ENCODE data around the gene SLAMF7. TPM values are rescaled to one million over a fixed set of nuclear protein-coding genes. Genes with fewer than 3 reads are reported as not detected.
"Not testable (repeated sequence)": the region's sequence is repeated elsewhere in the genome, so short reads cannot be mapped to it uniquely, and the experiment has no call there.

SLAMF7 gene
- total and polyA plus RNA-seq, 2 of the 13 experiments (the other 11 are each of a cell fraction or from before 2014, with no cell fraction given) = not detected

DNA sequence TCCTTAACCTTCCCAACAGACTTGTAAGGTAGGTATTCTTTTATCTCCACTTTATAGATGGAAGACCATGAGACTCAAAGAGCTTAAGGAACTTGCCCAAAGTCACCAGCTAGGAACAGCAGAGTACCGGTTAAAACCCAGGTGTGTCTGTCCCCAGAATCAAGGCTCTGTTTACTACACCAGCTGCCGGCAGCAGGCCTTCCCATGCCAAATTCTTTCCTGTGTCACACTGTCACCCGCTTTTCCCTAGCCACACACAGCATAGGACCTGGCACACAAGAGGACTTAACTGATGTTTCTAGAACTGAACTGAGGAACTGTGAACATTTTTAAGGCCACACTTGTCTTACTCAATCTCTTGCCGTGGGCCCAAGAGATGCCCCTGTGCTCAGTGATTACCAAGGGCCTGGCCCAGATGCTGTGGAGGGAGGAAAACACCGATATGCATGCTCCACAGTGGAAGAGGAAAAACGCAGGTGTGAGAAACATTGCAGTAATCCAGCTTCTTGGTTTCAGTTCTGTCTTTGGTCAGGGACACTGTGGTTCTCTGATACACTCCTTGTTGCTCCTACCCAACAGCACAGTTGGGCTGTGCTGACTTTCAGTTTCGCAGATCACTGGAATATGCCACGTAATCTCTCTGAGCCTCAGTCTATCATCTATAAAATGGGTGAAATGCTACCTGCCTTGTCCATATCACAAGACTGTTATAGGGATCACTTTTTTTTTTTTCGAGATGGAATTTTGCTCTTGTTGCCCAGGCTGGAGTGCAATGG is 43.1 kb downstream of the SLAMF7 start (continued):
- no peak for TF ChIP-seq MIER2 (CRISPR knock-in tag; IDR thresholded peaks at IDR 0.05)
- TF ChIP-seq NFRKB (IDR thresholded peaks at IDR 0.05) = no peak
- no peak for TF ChIP-seq MED13 (CRISPR knock-in tag; IDR thresholded peaks at IDR 0.05)
- TF ChIP-seq ZNF180 (CRISPR knock-in tag; IDR thresholded peaks at IDR 0.05; ENCODE audit: borderline replicate concordance, low read depth) = no peak
- TF ChIP-seq ZNF672 (CRISPR knock-in tag; IDR thresholded peaks at IDR 0.05) = no peak
- no peak for TF ChIP-seq GPN1 (CRISPR knock-in tag; IDR thresholded peaks at IDR 0.05; ENCODE audit: borderline replicate concordance)
- TF ChIP-seq, protein P1, sequence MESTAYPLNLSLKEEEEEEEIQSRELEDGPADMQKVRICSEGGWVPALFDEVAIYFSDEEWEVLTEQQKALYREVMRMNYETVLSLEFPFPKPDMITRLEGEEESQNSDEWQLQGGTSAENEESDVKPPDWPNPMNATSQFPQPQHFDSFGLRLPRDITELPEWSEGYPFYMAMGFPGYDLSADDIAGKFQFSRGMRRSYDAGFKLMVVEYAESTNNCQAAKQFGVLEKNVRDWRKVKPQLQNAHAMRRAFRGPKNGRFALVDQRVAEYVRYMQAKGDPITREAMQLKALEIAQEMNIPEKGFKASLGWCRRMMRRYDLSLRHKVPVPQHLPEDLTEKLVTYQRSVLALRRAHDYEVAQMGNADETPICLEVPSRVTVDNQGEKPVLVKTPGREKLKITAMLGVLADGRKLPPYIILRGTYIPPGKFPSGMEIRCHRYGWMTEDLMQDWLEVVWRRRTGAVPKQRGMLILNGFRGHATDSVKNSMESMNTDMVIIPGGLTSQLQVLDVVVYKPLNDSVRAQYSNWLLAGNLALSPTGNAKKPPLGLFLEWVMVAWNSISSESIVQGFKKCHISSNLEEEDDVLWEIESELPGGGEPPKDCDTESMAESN (CRISPR knock-in tag; conservative IDR thresholded peaks at IDR 0.05) = no peak
- TF ChIP-seq, protein P2, sequence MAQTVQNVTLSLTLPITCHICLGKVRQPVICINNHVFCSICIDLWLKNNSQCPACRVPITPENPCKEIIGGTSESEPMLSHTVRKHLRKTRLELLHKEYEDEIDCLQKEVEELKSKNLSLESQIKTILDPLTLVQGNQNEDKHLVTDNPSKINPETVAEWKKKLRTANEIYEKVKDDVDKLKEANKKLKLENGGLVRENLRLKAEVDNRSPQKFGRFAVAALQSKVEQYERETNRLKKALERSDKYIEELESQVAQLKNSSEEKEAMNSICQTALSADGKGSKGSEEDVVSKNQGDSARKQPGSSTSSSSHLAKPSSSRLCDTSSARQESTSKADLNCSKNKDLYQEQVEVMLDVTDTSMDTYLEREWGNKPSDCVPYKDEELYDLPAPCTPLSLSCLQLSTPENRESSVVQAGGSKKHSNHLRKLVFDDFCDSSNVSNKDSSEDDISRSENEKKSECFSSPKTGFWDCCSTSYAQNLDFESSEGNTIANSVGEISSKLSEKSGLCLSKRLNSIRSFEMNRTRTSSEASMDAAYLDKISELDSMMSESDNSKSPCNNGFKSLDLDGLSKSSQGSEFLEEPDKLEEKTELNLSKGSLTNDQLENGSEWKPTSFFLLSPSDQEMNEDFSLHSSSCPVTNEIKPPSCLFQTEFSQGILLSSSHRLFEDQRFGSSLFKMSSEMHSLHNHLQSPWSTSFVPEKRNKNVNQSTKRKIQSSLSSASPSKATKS (CRISPR knock-in tag; IDR thresholded peaks at IDR 0.05) = no peak
- no peak for TF ChIP-seq MBNL3 (CRISPR knock-in tag; conservative IDR thresholded peaks at IDR 0.05)
- TF ChIP-seq, protein P3, sequence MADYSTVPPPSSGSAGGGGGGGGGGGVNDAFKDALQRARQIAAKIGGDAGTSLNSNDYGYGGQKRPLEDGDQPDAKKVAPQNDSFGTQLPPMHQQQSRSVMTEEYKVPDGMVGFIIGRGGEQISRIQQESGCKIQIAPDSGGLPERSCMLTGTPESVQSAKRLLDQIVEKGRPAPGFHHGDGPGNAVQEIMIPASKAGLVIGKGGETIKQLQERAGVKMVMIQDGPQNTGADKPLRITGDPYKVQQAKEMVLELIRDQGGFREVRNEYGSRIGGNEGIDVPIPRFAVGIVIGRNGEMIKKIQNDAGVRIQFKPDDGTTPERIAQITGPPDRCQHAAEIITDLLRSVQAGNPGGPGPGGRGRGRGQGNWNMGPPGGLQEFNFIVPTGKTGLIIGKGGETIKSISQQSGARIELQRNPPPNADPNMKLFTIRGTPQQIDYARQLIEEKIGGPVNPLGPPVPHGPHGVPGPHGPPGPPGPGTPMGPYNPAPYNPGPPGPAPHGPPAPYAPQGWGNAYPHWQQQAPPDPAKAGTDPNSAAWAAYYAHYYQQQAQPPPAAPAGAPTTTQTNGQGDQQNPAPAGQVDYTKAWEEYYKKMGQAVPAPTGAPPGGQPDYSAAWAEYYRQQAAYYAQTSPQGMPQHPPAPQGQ (CRISPR knock-in tag; IDR thresholded peaks at IDR 0.05; ENCODE audit: borderline replicate concordance) = no peak

DNA sequence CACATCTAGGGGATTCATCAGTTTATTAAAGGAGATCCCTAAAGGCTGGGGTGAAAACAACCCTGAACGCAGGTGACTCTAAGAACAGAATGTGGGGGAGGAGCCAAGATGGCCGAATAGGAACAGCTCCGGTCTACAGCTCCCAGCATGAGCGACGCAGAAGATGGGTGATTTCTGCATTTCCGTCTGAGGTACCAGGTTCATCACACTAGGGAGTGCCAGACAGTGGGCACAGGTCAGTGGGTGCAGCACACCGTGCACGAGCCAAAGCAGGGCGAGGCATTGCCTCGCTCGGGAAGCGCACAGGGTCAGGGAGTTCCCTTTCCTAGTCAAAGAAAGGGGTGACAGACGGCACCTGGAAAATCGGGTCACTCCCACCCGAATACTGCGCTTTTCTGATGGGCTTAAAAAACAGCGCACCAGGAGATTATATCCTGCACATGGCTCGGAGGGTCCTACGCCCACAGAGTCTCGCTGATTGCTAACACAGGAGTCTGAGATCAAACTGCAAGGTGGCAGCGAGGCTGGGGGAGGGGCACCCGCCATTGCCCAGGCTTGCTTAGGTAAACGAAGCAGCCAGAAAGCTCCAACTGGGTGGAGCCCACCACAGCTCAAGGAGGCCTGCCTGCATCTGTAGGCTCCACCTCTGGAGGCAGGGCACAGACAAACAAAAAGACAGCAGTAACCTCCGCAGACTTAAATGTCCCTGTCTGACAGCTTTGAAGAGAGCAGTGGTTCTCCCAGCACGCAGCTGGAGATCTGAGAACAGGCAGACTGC is 44.1 kb downstream of the SLAMF7 start:
- FAIRE-seq; H3K27me3 ChIP-seq (ENCODE audit: control insufficient read depth in 1 of 2, insufficient read depth in 2 of 2, low read length in 2 of 2); H3K9me3 ChIP-seq (ENCODE audit: low read length); H3K4me2 ChIP-seq (ENCODE audit: low read depth, low read length); H3K27ac ChIP-seq (ENCODE audit: extremely low read length, insufficient read depth, low read length); POLR2A ChIA-PET; intact Hi-C loops (cut with micrococcal nuclease; ENCODE audit: unreplicated experiment); CTCF ChIA-PET (ENCODE audit: low intra/inter-chr PET ratio, low total read pairs); H3K4me3 ChIP-seq (replicated peaks in 1 of 3; ENCODE audit: insufficient read depth in 1 of 3, low read depth in 2 of 3, low read length in 3 of 3); DNase-seq (ENCODE audit: low spot score); H3K9ac ChIP-seq (ENCODE audit: insufficient read depth, low read depth, low read length); H3K36me3 ChIP-seq (replicated peaks in 1 of 2; ENCODE audit: control insufficient read depth in 1 of 2, insufficient read depth in 2 of 2, low read length in 2 of 2); H2AFZ ChIP-seq (ENCODE audit: low read length); in situ Hi-C loops (cut with HindIII; ENCODE audit: extremely low pct_ligation_motif_present, low pct_unique_long_range_greater_than_20kb); H3K79me2 ChIP-seq (ENCODE audit: insufficient read depth, low read length); H4K20me1 ChIP-seq (ENCODE audit: insufficient read depth, low read length); H3K4me1 ChIP-seq (ENCODE audit: insufficient read depth, low read length); BruUV-seq (replicated peaks); ATAC-seq: not testable (repeated sequence)
- 57% methylated on average over 13 of the region's 25 CpGs for WGBS (ENCODE audit: low lambda C conversion rate)
